ENCODE results near the gene P2RX5. TPM values are rescaled to one million over a fixed set of nuclear protein-coding genes. Genes with fewer than 3 reads are reported as not detected.

P2RX5 gene
- total and polyA plus RNA-seq, 10 of the 15 experiments (the other 5 are each of a cell fraction or from before 2014, with no cell fraction given): 6.9 to 28.8 (median 19.5) TPM

- no peak for TF ChIP-seq MYC (IDR thresholded peaks at IDR 0.05; ENCODE audit: insufficient read depth, insufficient read length, insufficient replicate concordance, low read length, severe bottlenecking)
- TF ChIP-seq NFXL1 (IDR thresholded peaks at IDR 0.05; ENCODE audit: borderline replicate concordance): no peak
- TF ChIP-seq NR2C1 (IDR thresholded peaks at IDR 0.05): no peak; the same call in 1 of the 2 replicates
- TF ChIP-seq KDM1A (IDR thresholded peaks at IDR 0.05; ENCODE audit: borderline replicate concordance): no peak
- peak; percentile 95 for TF ChIP-seq YY1 (IDR thresholded peaks at IDR 0.05; ENCODE audit: low read depth, low read length)
- TF ChIP-seq, protein P1, sequence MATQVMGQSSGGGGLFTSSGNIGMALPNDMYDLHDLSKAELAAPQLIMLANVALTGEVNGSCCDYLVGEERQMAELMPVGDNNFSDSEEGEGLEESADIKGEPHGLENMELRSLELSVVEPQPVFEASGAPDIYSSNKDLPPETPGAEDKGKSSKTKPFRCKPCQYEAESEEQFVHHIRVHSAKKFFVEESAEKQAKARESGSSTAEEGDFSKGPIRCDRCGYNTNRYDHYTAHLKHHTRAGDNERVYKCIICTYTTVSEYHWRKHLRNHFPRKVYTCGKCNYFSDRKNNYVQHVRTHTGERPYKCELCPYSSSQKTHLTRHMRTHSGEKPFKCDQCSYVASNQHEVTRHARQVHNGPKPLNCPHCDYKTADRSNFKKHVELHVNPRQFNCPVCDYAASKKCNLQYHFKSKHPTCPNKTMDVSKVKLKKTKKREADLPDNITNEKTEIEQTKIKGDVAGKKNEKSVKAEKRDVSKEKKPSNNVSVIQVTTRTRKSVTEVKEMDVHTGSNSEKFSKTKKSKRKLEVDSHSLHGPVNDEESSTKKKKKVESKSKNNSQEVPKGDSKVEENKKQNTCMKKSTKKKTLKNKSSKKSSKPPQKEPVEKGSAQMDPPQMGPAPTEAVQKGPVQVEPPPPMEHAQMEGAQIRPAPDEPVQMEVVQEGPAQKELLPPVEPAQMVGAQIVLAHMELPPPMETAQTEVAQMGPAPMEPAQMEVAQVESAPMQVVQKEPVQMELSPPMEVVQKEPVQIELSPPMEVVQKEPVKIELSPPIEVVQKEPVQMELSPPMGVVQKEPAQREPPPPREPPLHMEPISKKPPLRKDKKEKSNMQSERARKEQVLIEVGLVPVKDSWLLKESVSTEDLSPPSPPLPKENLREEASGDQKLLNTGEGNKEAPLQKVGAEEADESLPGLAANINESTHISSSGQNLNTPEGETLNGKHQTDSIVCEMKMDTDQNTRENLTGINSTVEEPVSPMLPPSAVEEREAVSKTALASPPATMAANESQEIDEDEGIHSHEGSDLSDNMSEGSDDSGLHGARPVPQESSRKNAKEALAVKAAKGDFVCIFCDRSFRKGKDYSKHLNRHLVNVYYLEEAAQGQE (IDR thresholded peaks at IDR 0.05; ENCODE audit: low read depth, low read length): no peak
- no peak for TF ChIP-seq TCF7 (IDR thresholded peaks at IDR 0.05; ENCODE audit: borderline replicate concordance)
- TF ChIP-seq WRNIP1 (IDR thresholded peaks at IDR 0.05; ENCODE audit: borderline replicate concordance, low read depth, low read length): no peak
Measured at GRCh38 chr17:3723556-3724377, 27.8 kb upstream of the P2RX5 start, which contains the start of gene HASPIN (continued).
